GM12875 (cell line): ENCODE measurements around the gene PCDHGA6.
"Not testable (repeated sequence)": the region's sequence is repeated elsewhere in the genome, so short reads cannot be mapped to it uniquely, and the experiment has no call there.

Source experiments
- H3K4me3 ChIP-seq: one replicate; pipeline ENCODE4 v1.5.1; 2011; ENCODE audit warnings: low read depth, low read length, control low read depth
- CTCF ChIP-seq: IDR thresholded peaks from 2 replicates; pipeline ENCODE4 v1.5.1; 2011; ENCODE audit warnings: low read depth, mild to moderate bottlenecking, control low read depth, inconsistent platforms, low read length, moderate library complexity, borderline replicate concordance; ENCODE audit not compliant: insufficient read depth

The PCDHGA6 gene

GRCh38 chr5:141392429-141393198, 18.9 kb downstream of the PCDHGA6 start, which contains the start of gene PCDHGA8:
Gene PCDHGA8 (plus strand): TSS chr5:141392633. CDS start chr5:141392814, 181 bp downstream.
- no peak within 1 kb of the TSS for H3K4me3 ChIP-seq
- TF ChIP-seq CTCF, result peak; percentile 8; the same call in 1 of the 2 replicates

DNA sequence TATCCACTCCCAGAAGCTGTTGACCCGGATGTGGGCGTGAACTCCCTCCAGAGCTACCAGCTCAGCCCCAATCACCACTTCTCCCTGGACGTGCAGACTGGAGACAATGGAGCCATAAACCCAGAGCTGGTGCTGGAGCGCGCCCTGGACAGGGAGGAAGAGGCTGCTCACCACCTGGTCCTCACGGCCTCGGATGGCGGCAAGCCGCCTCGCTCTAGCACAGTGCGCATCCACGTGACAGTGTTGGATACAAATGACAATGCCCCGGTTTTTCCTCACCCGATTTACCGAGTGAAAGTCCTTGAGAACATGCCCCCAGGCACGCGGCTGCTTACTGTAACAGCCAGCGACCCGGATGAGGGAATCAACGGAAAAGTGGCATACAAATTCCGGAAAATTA, 19.6 kb downstream of the PCDHGA6 start:
- TF ChIP-seq CTCF, result no peak
- no peak overlapping the region for H3K4me3 ChIP-seq

GRCh38 chr5:141394401-141395187, 20.9 kb downstream of the PCDHGA6 start:
- not testable (repeated sequence) for H3K4me3 ChIP-seq

GRCh38 chr5:141397756-141398551, 24.3 kb downstream of the PCDHGA6 start, which contains the start of gene PCDHGB5:
Gene PCDHGB5 (plus strand): TSS chr5:141397947. CDS start chr5:141398128, 181 bp downstream.
- peak; percentile 65 for TF ChIP-seq CTCF
- H3K4me3 ChIP-seq, result peak within 1 kb of the TSS; percentile 41

DNA sequence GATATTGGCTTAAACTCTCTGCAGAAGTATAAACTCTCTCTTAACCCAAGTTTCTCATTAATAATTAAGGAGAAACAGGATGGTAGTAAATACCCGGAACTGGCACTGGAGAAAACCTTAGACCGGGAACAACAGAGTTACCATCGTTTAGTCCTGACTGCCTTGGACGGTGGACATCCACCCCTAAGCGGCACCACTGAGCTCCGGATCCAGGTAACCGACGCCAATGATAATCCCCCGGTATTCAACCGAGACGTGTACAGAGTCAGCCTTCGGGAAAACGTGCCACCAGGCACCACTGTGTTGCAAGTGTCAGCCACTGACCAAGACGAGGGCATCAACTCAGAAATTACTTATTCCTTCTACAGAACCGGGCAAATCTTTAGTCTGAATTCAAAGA, 24.9 kb downstream of the PCDHGA6 start:
- TF ChIP-seq CTCF, result peak; percentile 23; the same call in 1 of the 2 replicates
- no peak overlapping the region for H3K4me3 ChIP-seq

- no peak for TF ChIP-seq CTCF
- H3K4me3 ChIP-seq, result no peak overlapping the region
These were observed 26.0 kb downstream of the PCDHGA6 start for GRCh38 chr5:141399555-141400258.
